AG09309 (cell line): Measurements from ENCODE around the gene TRABD2B.

Experiments used
- DNase-seq: peaks from one replicate; pipeline ENCODE4 v3.0.0-alpha.2; 2010; ENCODE audit warnings: low read depth
- H3K4me3 ChIP-seq: 2 replicates; pipeline ENCODE4 v1.5.1; 2011; ENCODE audit warnings: mild to moderate bottlenecking, low read depth, low read length, moderate library complexity; ENCODE audit not compliant: control insufficient read depth
- TF ChIP-seq, protein P1 (sequence below): IDR thresholded peaks from 2 replicates; pipeline ENCODE4 v1.5.1; 2011; ENCODE audit warnings: mild to moderate bottlenecking, low read depth, low read length, inconsistent platforms; ENCODE audit not compliant: insufficient read depth, control insufficient read depth; ENCODE audit errors: missing control alignments

TRABD2B gene

DNA sequence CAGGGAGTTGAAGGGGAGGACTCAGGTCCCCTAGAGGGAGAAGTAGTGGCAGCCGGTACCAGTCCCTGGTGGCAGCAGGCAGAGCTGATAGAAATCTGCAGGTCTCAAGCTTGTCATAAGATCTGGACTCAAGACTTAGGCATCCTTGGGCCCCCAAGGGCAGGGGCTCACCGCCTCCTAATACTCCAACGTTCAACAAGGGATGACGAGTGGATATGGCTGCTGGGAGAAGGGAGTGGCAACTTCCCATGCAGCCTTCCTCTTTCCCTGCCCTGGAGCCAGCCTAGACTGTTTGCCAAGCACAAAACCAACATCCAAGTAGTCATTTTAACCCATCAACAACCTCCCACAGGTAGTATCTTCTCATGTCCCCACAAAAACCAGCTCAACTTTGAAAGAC, 6.9 kb downstream of the TRABD2B start:
- no peak overlapping the region for H3K4me3 ChIP-seq
- TF ChIP-seq, protein P1, sequence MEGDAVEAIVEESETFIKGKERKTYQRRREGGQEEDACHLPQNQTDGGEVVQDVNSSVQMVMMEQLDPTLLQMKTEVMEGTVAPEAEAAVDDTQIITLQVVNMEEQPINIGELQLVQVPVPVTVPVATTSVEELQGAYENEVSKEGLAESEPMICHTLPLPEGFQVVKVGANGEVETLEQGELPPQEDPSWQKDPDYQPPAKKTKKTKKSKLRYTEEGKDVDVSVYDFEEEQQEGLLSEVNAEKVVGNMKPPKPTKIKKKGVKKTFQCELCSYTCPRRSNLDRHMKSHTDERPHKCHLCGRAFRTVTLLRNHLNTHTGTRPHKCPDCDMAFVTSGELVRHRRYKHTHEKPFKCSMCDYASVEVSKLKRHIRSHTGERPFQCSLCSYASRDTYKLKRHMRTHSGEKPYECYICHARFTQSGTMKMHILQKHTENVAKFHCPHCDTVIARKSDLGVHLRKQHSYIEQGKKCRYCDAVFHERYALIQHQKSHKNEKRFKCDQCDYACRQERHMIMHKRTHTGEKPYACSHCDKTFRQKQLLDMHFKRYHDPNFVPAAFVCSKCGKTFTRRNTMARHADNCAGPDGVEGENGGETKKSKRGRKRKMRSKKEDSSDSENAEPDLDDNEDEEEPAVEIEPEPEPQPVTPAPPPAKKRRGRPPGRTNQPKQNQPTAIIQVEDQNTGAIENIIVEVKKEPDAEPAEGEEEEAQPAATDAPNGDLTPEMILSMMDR, result no peak
- DNase-seq, result no peak

DNA sequence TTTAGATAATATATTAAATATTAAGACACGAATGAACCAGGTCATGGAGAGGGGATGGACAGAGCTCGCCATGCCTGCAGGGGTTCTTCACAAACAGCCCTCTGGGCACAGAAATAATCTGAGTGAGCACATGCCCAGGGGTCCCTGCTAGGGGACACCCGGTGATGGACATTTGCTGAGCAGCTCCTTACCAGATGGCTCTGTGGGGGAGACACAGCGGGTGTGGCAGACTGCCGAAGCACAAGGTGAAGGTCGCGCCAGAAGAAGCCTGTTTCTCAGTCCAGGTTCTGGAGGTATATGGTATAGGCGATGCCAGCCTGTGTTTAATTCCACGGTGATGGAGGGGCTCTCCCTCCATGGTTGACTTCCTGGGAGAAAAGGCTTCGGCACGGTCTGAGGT, 9.6 kb downstream of the TRABD2B start:
- DNase-seq, result no peak
- TF ChIP-seq, protein P1, result no peak
- H3K4me3 ChIP-seq, result no peak overlapping the region

DNA sequence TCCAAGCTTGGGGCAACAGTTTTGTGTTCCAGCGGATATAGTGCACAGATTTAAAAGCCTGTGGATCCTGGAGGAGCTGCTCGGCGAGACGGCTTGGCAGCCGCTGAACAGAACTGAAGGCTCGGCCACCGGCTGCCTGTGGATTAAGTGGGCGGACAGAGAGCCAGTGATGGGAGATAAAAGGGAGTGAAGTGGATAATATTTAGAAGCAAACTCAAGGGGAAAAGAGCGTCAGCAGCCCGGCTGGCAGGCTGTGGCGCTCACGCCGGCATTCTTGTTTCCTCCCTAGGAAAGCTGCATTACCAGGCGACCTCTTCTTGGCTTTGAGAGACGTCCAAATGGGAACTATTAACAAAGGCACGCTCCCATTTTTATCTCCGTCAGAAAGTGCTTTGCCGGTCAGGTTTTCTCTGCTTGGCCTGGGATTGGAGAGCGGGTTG, 10.4 kb downstream of the TRABD2B start:
- H3K4me3 ChIP-seq, result no peak overlapping the region
- TF ChIP-seq, protein P1, result no peak
- no peak for DNase-seq

DNA sequence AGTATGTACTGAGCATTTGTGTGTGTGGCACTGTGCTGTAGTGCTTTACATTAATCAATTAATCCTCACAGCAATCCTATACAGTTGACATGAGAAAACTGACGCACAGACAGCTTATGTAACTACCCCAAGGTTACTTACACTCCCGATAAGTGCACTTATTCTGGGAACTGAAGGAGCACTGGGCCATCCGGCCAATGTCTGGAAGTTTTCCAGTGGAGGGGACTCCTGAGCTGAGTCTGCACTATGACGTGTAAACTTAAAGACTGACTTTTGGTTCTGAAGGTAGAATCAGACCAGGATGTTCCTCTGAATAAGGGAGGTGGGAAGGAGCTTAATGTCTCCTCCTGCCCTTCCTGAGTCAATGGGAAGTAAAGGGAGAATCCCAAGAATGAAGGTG, 12.2 kb downstream of the TRABD2B start:
- TF ChIP-seq, protein P1, result no peak
- H3K4me3 ChIP-seq, result no peak overlapping the region
- no peak for DNase-seq

DNA sequence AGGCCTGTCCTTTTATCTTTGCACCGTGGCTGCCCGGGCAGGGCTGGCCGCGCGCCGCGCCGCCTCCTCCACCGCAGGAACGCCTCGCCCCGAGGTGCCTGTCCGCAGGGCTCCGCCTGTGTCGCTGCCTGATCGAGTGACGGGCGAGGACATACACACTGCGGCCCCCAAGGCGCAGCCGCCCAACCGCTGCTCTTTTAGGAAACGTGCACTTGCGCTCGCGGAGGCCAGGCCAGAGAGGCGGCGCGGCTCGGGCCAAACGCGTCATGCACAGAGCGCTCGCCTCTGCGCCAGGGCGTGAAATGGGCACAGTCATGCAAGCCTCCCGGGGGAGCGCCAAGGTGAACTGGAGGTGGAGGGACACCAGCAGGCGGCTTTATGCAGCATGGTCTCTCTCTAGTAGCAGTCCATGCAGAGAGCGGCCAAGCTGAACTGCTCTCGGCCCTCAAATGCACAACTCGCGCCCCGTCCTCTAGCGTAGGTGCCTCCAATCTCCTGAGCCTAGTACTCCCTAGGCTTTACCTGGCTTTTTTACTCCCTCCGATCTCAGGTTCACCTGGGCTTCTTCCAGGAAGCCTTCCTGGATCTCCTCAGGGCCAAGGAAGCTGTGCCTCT, 12.9 kb downstream of the TRABD2B start:
- no peak overlapping the region for H3K4me3 ChIP-seq

DNA sequence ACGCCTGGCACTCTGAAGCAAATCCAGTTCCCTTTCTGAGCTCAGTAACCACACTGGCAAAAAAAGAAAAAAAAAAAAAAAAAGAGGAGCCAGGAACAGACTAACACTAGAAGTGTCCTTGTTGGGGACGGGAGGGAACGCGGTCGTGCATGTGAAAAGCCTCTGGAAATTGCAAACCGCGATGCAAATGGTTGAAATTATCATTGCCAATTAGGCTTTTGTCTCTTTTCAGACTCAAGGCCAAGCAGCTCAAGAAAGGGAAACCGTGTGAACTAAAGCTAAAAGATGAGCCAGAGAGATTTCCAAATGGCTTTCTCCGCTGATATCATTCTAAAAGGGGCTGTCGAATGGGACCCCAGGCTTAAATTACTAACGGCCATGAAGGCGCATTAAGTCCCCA, 13.5 kb downstream of the TRABD2B start:
- TF ChIP-seq, protein P1, result no peak
- H3K4me3 ChIP-seq, result no peak overlapping the region
- DNase-seq, result no peak

More for the DNA sequence above, 12.9 kb downstream of the TRABD2B start:
- DNase-seq, result no peak
- TF ChIP-seq, protein P1, result no peak
